NB4 (cell line): ENCODE results near the gene FASN.

ENCODE experiments used
- MYC ChIP-seq: IDR thresholded peaks from 2 replicates; pipeline ENCODE4 v1.6.1; 2011; ENCODE audit warnings: low read depth, low read length
- POLR2A ChIP-seq: IDR thresholded peaks from 2 replicates; pipeline ENCODE4 v1.6.1; 2011; ENCODE audit warnings: mild to moderate bottlenecking; ENCODE audit not compliant: insufficient read length; ENCODE audit errors: extremely low read depth
- TF ChIP-seq, protein P1 (sequence below): IDR thresholded peaks from one replicate; pipeline ENCODE4 v1.5.1; 2012; ENCODE audit warnings: low read depth, low read length

DNA sequence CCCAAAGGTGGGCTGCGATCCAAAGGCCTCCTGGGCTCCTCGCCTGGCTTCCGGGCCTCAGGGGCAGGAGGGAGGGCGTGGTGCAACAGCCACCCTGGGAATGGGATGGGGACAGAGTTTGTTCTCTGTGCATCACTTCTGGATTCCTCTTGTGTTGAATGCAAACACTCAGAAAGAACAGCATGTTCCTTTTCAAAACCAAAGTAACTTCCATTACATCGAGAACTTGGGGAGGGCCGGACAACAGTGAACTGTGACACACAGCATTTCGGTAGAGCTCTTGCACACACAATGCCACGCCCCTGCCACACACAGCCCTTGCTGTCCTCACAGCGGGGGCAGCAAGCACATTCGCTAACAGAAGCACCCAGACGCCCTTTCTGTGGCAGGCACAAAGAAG lies 36.1 kb upstream of the FASN start:
- TF ChIP-seq POLR2A, result no peak
- TF ChIP-seq, protein P1, sequence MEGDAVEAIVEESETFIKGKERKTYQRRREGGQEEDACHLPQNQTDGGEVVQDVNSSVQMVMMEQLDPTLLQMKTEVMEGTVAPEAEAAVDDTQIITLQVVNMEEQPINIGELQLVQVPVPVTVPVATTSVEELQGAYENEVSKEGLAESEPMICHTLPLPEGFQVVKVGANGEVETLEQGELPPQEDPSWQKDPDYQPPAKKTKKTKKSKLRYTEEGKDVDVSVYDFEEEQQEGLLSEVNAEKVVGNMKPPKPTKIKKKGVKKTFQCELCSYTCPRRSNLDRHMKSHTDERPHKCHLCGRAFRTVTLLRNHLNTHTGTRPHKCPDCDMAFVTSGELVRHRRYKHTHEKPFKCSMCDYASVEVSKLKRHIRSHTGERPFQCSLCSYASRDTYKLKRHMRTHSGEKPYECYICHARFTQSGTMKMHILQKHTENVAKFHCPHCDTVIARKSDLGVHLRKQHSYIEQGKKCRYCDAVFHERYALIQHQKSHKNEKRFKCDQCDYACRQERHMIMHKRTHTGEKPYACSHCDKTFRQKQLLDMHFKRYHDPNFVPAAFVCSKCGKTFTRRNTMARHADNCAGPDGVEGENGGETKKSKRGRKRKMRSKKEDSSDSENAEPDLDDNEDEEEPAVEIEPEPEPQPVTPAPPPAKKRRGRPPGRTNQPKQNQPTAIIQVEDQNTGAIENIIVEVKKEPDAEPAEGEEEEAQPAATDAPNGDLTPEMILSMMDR, result no peak
- TF ChIP-seq MYC, result no peak
